ENCODE results near the gene MCTP1. TPM values are rescaled to one million over a fixed set of nuclear protein-coding genes. Genes with fewer than 3 reads are reported as not detected.

Gene MCTP1
- polyA plus RNA-seq, 1 donor from 2014 or later: 1.9 TPM

- Histone ChIP-seq H3K4me2 (ENCODE audit: low read length) (no peak overlapping the region), H3K36me3 (ENCODE audit: insufficient read depth, low read length) (no peaks in the 10 kb centered on the region), H2AFZ (ENCODE audit: low read depth, low read length) (no peak overlapping the region), H3K4me3 (ENCODE audit: low read length) (no peak overlapping the region), H3K27me3 (ENCODE audit: insufficient read depth, low read depth, low read length) (no peaks in the 10 kb centered on the region), H4K20me1 (ENCODE audit: insufficient read depth) (no peaks in the 10 kb centered on the region), H3K79me2 (replicated peaks; ENCODE audit: insufficient read depth, low read length) (no peaks in the 10 kb centered on the region), H3F3A (ENCODE audit: insufficient read depth, low read length, poor library complexity, severe bottlenecking) (no peaks in the 10 kb centered on the region), H3K9ac (ENCODE audit: low read length) (no peak overlapping the region), H3K27ac (ENCODE audit: low read length) (no peak overlapping the region), H3K9me3 (ENCODE audit: low read length) (no peaks in the 10 kb centered on the region), H3K9me2 (ENCODE audit: insufficient read depth, low read length) (no peaks in the 10 kb centered on the region)
- no peak for TF ChIP-seq SMC3 (conservative IDR thresholded peaks at IDR 0.05; ENCODE audit: poor library complexity)
- no peak for TF ChIP-seq RAD21 (conservative IDR thresholded peaks at IDR 0.05)
- no peak for TF ChIP-seq MXI1 (conservative IDR thresholded peaks at IDR 0.05; ENCODE audit: poor library complexity, severe bottlenecking)
- TF ChIP-seq POLR2AphosphoS5 (IDR thresholded peaks at IDR 0.05): no peak
- TF ChIP-seq EP300 (conservative IDR thresholded peaks at IDR 0.05; ENCODE audit: poor library complexity, severe bottlenecking): no peak
- no peak for TF ChIP-seq CTCF (IDR thresholded peaks at IDR 0.05; ENCODE audit: poor library complexity, severe bottlenecking)
- TF ChIP-seq EZH2 (IDR thresholded peaks at IDR 0.05; ENCODE audit: borderline replicate concordance, insufficient read depth, low read length, poor library complexity, severe bottlenecking): no peak
- no peak for TF ChIP-seq REST (IDR thresholded peaks at IDR 0.05; ENCODE audit: borderline replicate concordance)
- no peak for TF ChIP-seq TAF1 (IDR thresholded peaks at IDR 0.05; ENCODE audit: low read depth)
These were observed 49.4 kb downstream of the MCTP1 start for GRCh38 chr5:95235439-95235982.

- no peaks in the 10 kb centered on the region for H4K20me1 ChIP-seq (ENCODE audit: insufficient read depth)
- no peaks in the 10 kb centered on the region for H3K9me2 ChIP-seq (ENCODE audit: insufficient read depth, low read length)
- no peaks in the 10 kb centered on the region for H3F3A ChIP-seq (ENCODE audit: insufficient read depth, low read length, poor library complexity, severe bottlenecking)
- TF ChIP-seq RAD21 (conservative IDR thresholded peaks at IDR 0.05) (no peak), MXI1 (conservative IDR thresholded peaks at IDR 0.05; ENCODE audit: poor library complexity, severe bottlenecking) (no peak), TAF1 (IDR thresholded peaks at IDR 0.05; ENCODE audit: low read depth) (no peak), EP300 (conservative IDR thresholded peaks at IDR 0.05; ENCODE audit: poor library complexity, severe bottlenecking) (no peak), REST (IDR thresholded peaks at IDR 0.05; ENCODE audit: borderline replicate concordance) (no peak), CTCF (IDR thresholded peaks at IDR 0.05; ENCODE audit: poor library complexity, severe bottlenecking) (no peak), SMC3 (conservative IDR thresholded peaks at IDR 0.05; ENCODE audit: poor library complexity) (no peak), POLR2AphosphoS5 (IDR thresholded peaks at IDR 0.05) (no peak)
- no peaks in the 10 kb centered on the region for H3K36me3 ChIP-seq (ENCODE audit: insufficient read depth, low read length)
- H2AFZ ChIP-seq (ENCODE audit: low read depth, low read length): no peak overlapping the region
- H3K27ac ChIP-seq (ENCODE audit: low read length): no peak overlapping the region
- H3K9ac ChIP-seq (ENCODE audit: low read length): no peak overlapping the region
- H3K27me3 ChIP-seq (ENCODE audit: insufficient read depth, low read depth, low read length): no peaks in the 10 kb centered on the region
- no peaks in the 10 kb centered on the region for H3K79me2 ChIP-seq (replicated peaks; ENCODE audit: insufficient read depth, low read length)
- H3K4me3 ChIP-seq (ENCODE audit: low read length): no peak overlapping the region
- H3K9me3 ChIP-seq (ENCODE audit: low read length): no peaks in the 10 kb centered on the region
- H3K4me2 ChIP-seq (ENCODE audit: low read length): no peak overlapping the region
These were observed 55.2 kb downstream of the MCTP1 start for GRCh38 chr5:95229646-95230045.

Data from neural cell (in vitro differentiated cells).